GM12878 (cell line): ENCODE results near the gene S1PR3.

Experiments used
- CTCF ChIP-seq, 3 experiments: IDR thresholded peaks in 2 of 3; conservative IDR thresholded peaks in 1 of 3; 2 replicates each; pipeline ENCODE4 v1.5.1; 2011; ENCODE audit warnings: low read depth in 3 of 3, low read length in 3 of 3, mild to moderate bottlenecking in 3 of 3, control low read depth in 2 of 3, moderate library complexity in 2 of 3, inconsistent platforms in 1 of 3, mixed read lengths in 1 of 3; ENCODE audit not compliant: control insufficient read depth in 2 of 3, insufficient read depth in 1 of 3; ENCODE audit errors: extremely low read depth in 1 of 3
- EP300 ChIP-seq, 2 experiments: fragments of 150-350 bp in 1 of 2; IDR thresholded peaks; 2 replicates each; pipeline ENCODE4 v1.6.1; 2011 to 2012; ENCODE audit warnings: low read depth in 2 of 2, low read length in 2 of 2, borderline replicate concordance in 1 of 2, improper control_type of control experiment in 1 of 2, inconsistent platforms in 1 of 2; ENCODE audit not compliant: control insufficient read depth in 1 of 2
- JUNB ChIP-seq: IDR thresholded peaks from 2 replicates; pipeline ENCODE4 v1.6.1; 2016; ENCODE audit warnings: antibody characterized with exemption, mild to moderate bottlenecking
- MXI1 ChIP-seq: fragments of 150-350 bp; IDR thresholded peaks from 2 replicates; pipeline ENCODE4 v1.6.1; 2011; ENCODE audit warnings: low read depth, mild to moderate bottlenecking, inconsistent platforms, low read length, improper control_type of control experiment
- PKNOX1 ChIP-seq: fragments of 450-650 bp; IDR thresholded peaks from 2 replicates; pipeline ENCODE4 v1.6.1; 2016; ENCODE audit warnings: mild to moderate bottlenecking
- USF2 ChIP-seq: IDR thresholded peaks from 2 replicates; pipeline ENCODE4 v1.6.1; 2011; ENCODE audit warnings: low read depth, low read length, improper control_type of control experiment, borderline replicate concordance

- TF ChIP-seq EP300 (IDR thresholded peaks at IDR 0.05; ENCODE audit: borderline replicate concordance in 1 of 2, control insufficient read depth in 1 of 2, low read depth in 2 of 2, low read length in 2 of 2) (no peak), USF2 (no peak), PKNOX1 (no peak), CTCF (IDR thresholded peaks at IDR 0.05 in 2 of 3, conservative IDR thresholded peaks at IDR 0.05 in 1 of 3; ENCODE audit: control insufficient read depth in 2 of 3, extremely low read depth in 1 of 3, insufficient read depth in 1 of 3, low read depth in 3 of 3, low read length in 3 of 3) (no peak), JUNB (no peak), MXI1 (no peak)
Observed at GRCh38 chr9:89039104-89039465, 47.8 kb downstream of the S1PR3 start.
